ENCODE results near the gene MCRIP1.

MCRIP1 gene

GRCh38 chr17:81805707-81806460 is 27.2 kb downstream of the MCRIP1 start:
- TF ChIP-seq PPARA (CRISPR knock-in tag; IDR thresholded peaks at IDR 0.05; ENCODE audit: borderline replicate concordance) (no peak), TCF4 (CRISPR knock-in tag; IDR thresholded peaks at IDR 0.05; ENCODE audit: borderline replicate concordance) (no peak), OSR1 (CRISPR knock-in tag; IDR thresholded peaks at IDR 0.05) (no peak), ISL1 (CRISPR knock-in tag; IDR thresholded peaks at IDR 0.05) (no peak), TOX (CRISPR knock-in tag; IDR thresholded peaks at IDR 0.05; ENCODE audit: borderline replicate concordance) (no peak), TSHZ2 (CRISPR knock-in tag; IDR thresholded peaks at IDR 0.05) (no peak), ZNF565 (CRISPR knock-in tag; conservative IDR thresholded peaks at IDR 0.05; ENCODE audit: low read depth) (no peak), ZFP3 (CRISPR knock-in tag; IDR thresholded peaks at IDR 0.05) (no peak), ZNF70 (CRISPR knock-in tag; IDR thresholded peaks at IDR 0.05) (no peak), ZNF8 (CRISPR knock-in tag; IDR thresholded peaks at IDR 0.05) (no peak), RARB (CRISPR knock-in tag; IDR thresholded peaks at IDR 0.05) (no peak), SNAI2 (CRISPR knock-in tag; IDR thresholded peaks at IDR 0.05) (no peak)
- TF ChIP-seq, protein P1, sequence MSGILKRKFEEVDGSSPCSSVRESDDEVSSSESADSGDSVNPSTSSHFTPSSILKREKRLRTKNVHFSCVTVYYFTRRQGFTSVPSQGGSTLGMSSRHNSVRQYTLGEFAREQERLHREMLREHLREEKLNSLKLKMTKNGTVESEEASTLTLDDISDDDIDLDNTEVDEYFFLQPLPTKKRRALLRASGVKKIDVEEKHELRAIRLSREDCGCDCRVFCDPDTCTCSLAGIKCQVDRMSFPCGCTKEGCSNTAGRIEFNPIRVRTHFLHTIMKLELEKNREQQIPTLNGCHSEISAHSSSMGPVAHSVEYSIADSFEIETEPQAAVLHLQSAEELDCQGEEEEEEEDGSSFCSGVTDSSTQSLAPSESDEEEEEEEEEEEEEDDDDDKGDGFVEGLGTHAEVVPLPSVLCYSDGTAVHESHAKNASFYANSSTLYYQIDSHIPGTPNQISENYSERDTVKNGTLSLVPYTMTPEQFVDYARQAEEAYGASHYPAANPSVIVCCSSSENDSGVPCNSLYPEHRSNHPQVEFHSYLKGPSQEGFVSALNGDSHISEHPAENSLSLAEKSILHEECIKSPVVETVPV (CRISPR knock-in tag; IDR thresholded peaks at IDR 0.05), result no peak
- TF ChIP-seq, protein P2, sequence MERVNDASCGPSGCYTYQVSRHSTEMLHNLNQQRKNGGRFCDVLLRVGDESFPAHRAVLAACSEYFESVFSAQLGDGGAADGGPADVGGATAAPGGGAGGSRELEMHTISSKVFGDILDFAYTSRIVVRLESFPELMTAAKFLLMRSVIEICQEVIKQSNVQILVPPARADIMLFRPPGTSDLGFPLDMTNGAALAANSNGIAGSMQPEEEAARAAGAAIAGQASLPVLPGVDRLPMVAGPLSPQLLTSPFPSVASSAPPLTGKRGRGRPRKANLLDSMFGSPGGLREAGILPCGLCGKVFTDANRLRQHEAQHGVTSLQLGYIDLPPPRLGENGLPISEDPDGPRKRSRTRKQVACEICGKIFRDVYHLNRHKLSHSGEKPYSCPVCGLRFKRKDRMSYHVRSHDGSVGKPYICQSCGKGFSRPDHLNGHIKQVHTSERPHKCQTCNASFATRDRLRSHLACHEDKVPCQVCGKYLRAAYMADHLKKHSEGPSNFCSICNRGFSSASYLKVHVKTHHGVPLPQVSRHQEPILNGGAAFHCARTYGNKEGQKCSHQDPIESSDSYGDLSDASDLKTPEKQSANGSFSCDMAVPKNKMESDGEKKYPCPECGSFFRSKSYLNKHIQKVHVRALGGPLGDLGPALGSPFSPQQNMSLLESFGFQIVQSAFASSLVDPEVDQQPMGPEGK (CRISPR knock-in tag; IDR thresholded peaks at IDR 0.05; ENCODE audit: borderline replicate concordance), result no peak
- ATAC-seq, result no peak; the same call in 2 of the 3 replicates

DNA sequence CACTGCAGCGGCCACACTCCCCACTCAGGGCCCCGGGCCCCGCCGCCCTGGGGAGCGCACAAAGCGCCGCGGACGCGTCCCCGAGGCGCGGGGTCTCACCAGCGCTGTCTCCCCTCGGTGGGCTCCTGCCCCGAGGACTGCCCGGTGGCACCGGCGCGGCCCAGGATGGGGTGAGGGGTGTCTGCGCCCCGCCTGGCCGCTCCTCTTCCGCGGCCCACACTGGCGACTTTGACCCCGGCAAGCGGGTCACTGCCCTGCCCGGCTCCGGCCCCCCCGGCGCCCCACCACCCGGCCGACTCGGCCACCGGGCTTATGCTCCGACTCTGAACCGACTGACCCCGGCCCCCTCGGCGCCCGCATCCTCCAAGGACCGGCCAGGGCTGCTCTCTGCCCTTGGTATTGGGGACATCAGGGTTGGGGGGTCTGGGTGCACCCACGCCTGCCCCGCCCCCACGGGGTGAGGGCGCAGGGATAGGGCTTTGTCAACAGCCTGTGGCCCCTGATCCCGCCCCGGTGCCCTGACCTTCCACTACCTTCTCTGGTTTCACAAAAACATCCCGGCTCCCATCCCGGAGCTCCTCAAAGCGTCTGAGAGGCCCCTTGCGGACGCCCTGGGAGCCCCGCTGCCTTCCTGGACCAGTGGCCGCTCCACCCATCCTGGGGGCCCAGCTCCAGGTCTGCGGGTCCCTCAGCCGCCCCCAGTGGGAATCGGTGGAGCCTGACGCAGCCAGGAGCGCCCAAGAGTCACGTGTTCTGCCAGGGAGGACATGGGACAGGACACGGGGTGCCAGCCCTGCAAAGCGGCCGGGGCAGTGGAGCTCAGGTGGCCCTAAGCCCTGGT is 28.3 kb downstream of the MCRIP1 start:
- ATAC-seq, result no peak
- TF ChIP-seq ARNTL (CRISPR knock-in tag; IDR thresholded peaks at IDR 0.05; ENCODE audit: borderline replicate concordance, low read depth) (no peak), ZNF70 (CRISPR knock-in tag; IDR thresholded peaks at IDR 0.05) (no peak), BACH2 (CRISPR knock-in tag; IDR thresholded peaks at IDR 0.05; ENCODE audit: borderline replicate concordance) (no peak), TOX (CRISPR knock-in tag; IDR thresholded peaks at IDR 0.05; ENCODE audit: borderline replicate concordance) (no peak), TCF4 (CRISPR knock-in tag; IDR thresholded peaks at IDR 0.05; ENCODE audit: borderline replicate concordance) (no peak), ZNF8 (CRISPR knock-in tag; IDR thresholded peaks at IDR 0.05) (no peak), ZFP30 (CRISPR knock-in tag; IDR thresholded peaks at IDR 0.05) (no peak), ISL1 (CRISPR knock-in tag; IDR thresholded peaks at IDR 0.05) (no peak), PPARA (CRISPR knock-in tag; IDR thresholded peaks at IDR 0.05; ENCODE audit: borderline replicate concordance) (no peak), ZNF565 (CRISPR knock-in tag; conservative IDR thresholded peaks at IDR 0.05; ENCODE audit: low read depth) (no peak), CSDC2 (CRISPR knock-in tag; IDR thresholded peaks at IDR 0.05) (no peak)
- TF ChIP-seq, protein P3, sequence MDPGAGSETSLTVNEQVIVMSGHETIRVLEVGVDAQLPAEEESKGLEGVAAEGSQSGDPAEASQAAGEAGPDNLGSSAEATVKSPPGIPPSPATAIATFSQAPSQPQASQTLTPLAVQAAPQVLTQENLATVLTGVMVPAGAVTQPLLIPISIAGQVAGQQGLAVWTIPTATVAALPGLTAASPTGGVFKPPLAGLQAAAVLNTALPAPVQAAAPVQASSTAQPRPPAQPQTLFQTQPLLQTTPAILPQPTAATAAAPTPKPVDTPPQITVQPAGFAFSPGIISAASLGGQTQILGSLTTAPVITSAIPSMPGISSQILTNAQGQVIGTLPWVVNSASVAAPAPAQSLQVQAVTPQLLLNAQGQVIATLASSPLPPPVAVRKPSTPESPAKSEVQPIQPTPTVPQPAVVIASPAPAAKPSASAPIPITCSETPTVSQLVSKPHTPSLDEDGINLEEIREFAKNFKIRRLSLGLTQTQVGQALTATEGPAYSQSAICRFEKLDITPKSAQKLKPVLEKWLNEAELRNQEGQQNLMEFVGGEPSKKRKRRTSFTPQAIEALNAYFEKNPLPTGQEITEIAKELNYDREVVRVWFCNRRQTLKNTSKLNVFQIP (CRISPR knock-in tag; IDR thresholded peaks at IDR 0.05; ENCODE audit: borderline replicate concordance, low read depth), result no peak
- TF ChIP-seq, protein P1 (CRISPR knock-in tag; IDR thresholded peaks at IDR 0.05), result no peak
- TF ChIP-seq, protein P2 (CRISPR knock-in tag; IDR thresholded peaks at IDR 0.05; ENCODE audit: borderline replicate concordance), result no peak
